ENCODE data around the gene RUVBL2.

The RUVBL2 gene

DNA sequence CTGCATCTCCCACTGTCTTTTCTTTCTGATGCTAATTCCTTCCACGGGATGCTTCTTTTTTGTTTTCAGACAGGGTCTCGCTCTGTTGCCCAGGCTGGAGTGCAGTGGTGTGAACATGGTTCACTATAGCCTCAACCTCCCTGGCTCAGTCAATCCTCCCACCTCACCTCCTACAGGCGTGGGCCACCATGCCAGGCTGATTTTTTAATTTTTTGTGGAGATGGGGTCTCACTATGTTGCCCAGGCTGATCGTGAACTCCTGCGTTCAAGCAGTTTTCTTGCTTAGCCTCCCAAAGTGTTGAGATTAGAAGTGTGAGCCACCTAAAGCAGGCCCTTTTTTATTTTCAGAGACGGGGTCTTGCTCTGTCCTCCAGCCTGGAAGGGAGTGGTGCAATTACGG, 5.4 kb upstream of the RUVBL2 start:
- peaks cover 12% of the 10 kb centered on the region for H3K36me3 Mint-ChIP-seq (ENCODE audit: insufficient read depth)
- DNase-seq (no peak), ATAC-seq (replicated peaks) (no peak)
- H3K27ac Mint-ChIP-seq = peak overlapping the region in 1 of 2 donors; percentile 9
- no peak overlapping the region for H3K4me3 Mint-ChIP-seq
- H3K4me1 Mint-ChIP-seq (ENCODE audit: low read depth in 2 of 2) = peaks cover 16 to 23% of the 10 kb centered on the region in 2 donors
- no peaks in the 10 kb centered on the region for H3K9me3 Mint-ChIP-seq
- no peaks in the 10 kb centered on the region for H3K27me3 Mint-ChIP-seq

DNA sequence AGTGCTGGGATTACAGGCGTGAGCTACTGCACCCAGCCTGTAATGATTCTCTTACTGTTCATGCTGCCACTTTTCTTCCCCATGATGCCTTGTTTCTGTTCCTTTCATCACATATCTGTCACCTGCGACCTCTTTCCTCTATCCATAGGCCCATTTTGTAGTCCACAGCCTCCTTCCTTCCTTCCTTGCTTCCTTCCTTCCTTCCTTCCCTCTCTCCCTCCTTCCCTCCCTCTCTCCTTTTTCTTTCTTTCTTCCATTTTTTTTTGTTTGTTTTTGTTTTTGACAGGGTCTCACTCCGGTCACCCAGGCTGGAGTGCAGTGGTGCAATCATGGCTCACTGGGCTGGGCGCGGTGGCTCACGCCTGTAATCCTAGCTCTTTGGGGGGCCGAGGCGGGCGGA, 4.8 kb upstream of the RUVBL2 start:
- H3K27ac Mint-ChIP-seq = no peak overlapping the region
- no peaks in the 10 kb centered on the region for H3K9me3 Mint-ChIP-seq
- peaks cover 18% of the 10 kb centered on the region for H3K36me3 Mint-ChIP-seq (ENCODE audit: insufficient read depth)
- DNase-seq (no peak), ATAC-seq (replicated peaks) (no peak)
- peaks cover 19 to 26% of the 10 kb centered on the region in 2 donors for H3K4me1 Mint-ChIP-seq (ENCODE audit: low read depth in 2 of 2)
- no peak overlapping the region for H3K4me3 Mint-ChIP-seq
- H3K27me3 Mint-ChIP-seq = no peaks in the 10 kb centered on the region

DNA sequence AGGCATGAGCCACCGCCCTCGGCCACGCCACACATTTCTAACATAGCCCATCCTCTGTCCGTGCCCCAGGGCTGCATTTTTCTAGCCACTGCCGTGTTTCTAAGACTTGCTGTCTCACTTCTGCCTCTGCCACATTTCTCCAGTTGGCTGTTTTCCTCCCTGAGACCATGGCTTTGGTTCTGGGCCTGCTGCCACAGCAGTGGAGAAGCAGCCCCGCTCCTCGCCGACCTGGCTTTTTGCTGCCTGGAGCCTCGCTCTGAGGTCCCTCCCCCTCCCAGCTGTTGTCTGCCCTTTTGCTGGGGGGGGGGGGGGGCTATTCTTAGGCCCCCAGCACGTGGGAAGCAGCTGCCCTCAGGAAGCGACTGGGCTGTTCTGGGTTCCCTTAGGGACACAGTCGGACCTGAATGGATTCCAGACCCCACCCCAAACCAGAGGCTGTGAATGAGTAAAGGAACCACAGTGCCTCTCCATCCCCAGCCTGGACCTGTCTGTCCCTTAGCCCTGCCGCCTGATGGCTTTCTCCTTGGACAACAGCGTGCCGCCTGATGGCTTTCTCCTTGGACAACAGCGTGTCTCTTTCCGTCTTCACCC, 3.9 kb upstream of the RUVBL2 start:
- ATAC-seq (replicated peaks) (no peak), DNase-seq (no peak)
- Mint-ChIP-seq H3K4me1 (ENCODE audit: low read depth in 2 of 2) (peaks cover 25 to 31% of the 10 kb centered on the region in 2 donors), H3K9me3 (no peaks in the 10 kb centered on the region), H3K4me3 (no peak overlapping the region), H3K27me3 (no peaks in the 10 kb centered on the region), H3K27ac (peak overlapping the region in 1 of 2 donors; percentile 96), H3K36me3 (ENCODE audit: insufficient read depth) (peaks cover 19% of the 10 kb centered on the region)

DNA sequence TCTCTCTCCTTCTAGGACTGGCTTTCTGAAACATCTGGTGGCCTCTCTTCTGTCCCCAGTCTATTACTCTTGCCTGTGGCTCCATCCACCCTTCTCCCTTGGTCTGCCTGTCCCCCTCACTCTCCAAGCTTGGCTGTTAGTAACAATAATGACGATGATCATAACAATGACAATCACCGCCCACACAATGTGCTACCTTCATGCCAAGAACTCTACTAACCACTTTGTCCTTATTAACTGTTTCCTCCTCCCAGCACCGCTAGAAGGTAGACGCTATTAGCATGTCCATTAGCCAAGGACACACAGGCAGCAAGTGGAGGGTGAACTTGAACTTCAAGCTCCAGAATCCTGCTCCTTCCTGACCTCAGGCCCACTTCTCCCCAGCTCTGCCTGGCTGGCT, 3.3 kb upstream of the RUVBL2 start:
- no peak for ATAC-seq (replicated peaks)
- H3K4me3 Mint-ChIP-seq = no peak overlapping the region
- peaks cover 31 to 37% of the 10 kb centered on the region in 2 donors for H3K4me1 Mint-ChIP-seq (ENCODE audit: low read depth in 2 of 2)
- peaks cover 19% of the 10 kb centered on the region for H3K36me3 Mint-ChIP-seq (ENCODE audit: insufficient read depth)
- H3K27me3 Mint-ChIP-seq = no peaks in the 10 kb centered on the region
- DNase-seq = no peak
- H3K27ac Mint-ChIP-seq = peak overlapping the region; percentile 32 to 96
- no peaks in the 10 kb centered on the region for H3K9me3 Mint-ChIP-seq

DNA sequence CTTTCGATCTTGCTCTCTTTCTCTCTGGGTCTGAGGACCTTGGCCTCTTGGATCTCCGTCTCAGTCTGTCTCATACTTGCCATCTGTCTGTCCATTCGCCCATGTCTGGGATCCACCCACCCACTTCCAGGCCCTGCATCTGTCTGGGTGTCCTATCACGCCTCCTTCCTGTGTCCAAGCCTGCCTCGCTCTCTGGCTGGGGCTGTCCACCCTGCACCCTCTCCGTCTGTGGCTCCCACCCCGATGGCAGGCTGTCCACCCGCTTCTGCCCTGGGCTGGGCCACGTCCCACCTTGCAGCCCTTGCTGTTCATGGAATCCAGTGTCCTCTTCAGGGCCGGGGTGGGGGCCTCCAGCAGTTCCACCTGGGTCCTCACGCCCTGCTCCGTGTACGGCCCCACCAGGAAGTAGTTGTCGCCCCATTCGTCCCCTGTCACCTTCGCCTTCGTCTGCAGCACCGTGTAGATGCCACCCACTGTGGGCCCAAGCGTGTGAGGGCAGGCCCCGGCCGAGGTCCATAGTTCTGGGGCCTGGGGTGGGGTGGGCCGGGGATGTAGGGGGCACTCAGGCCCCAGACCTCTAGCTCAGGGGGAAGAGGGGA, 2.6 kb upstream of the RUVBL2 start:
- peaks cover 19% of the 10 kb centered on the region for H3K36me3 Mint-ChIP-seq (ENCODE audit: insufficient read depth)
- DNase-seq (no peak), ATAC-seq (replicated peaks) (no peak)
- H3K9me3 Mint-ChIP-seq = no peaks in the 10 kb centered on the region
- H3K4me1 Mint-ChIP-seq (ENCODE audit: low read depth in 2 of 2) = peaks cover 31 to 38% of the 10 kb centered on the region in 2 donors
- peak overlapping the region in 1 of 2 donors; percentile 95 for H3K4me3 Mint-ChIP-seq
- no peaks in the 10 kb centered on the region for H3K27me3 Mint-ChIP-seq
- peak overlapping the region; percentile 32 to 96 for H3K27ac Mint-ChIP-seq

DNA sequence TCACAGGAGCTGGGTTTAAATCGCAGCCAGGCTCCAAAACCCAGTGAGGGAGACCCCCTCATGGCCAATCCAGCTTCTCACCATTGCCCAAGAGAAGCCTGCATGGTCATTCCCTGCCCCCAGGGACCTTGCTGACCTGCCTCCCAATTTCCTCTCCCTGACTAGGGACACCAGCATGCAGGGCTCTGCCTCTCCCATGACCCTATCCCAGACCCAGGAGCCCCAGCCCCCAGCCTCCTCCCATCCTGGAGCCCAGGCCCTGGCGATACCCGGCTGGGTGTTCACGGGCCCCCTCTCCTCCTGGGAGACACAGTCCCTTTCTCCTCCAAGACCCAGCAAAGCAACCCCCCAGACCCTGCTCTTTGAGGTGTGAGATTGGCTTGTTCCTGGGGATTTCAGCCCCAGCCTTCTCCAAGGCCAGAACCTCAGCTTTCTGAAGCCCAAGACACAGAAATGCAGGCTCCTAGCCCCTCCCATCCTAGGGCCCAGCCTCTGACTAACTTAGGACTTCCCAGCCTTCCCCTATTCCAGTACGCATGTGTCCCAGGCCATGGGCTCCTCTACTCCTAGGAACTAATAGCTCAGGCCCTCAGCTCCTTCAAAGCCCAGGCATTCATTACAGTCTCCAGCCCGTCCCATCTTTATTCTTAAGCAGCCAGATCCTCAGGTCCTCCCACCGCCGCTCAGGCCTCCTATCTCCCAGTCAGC, 1.7 kb upstream of the RUVBL2 start:
- DNase-seq = no peak
- peak overlapping the region; percentile 91 to 96 for H3K27ac Mint-ChIP-seq
- peak overlapping the region; percentile 91 to 95 for H3K4me3 Mint-ChIP-seq
- H3K9me3 Mint-ChIP-seq = no peaks in the 10 kb centered on the region
- H3K4me1 Mint-ChIP-seq (ENCODE audit: low read depth in 2 of 2) = peaks cover 31 to 38% of the 10 kb centered on the region in 2 donors
- H3K36me3 Mint-ChIP-seq (ENCODE audit: insufficient read depth) = peaks cover 19% of the 10 kb centered on the region
- no peak for ATAC-seq (replicated peaks)
- no peaks in the 10 kb centered on the region for H3K27me3 Mint-ChIP-seq

DNA sequence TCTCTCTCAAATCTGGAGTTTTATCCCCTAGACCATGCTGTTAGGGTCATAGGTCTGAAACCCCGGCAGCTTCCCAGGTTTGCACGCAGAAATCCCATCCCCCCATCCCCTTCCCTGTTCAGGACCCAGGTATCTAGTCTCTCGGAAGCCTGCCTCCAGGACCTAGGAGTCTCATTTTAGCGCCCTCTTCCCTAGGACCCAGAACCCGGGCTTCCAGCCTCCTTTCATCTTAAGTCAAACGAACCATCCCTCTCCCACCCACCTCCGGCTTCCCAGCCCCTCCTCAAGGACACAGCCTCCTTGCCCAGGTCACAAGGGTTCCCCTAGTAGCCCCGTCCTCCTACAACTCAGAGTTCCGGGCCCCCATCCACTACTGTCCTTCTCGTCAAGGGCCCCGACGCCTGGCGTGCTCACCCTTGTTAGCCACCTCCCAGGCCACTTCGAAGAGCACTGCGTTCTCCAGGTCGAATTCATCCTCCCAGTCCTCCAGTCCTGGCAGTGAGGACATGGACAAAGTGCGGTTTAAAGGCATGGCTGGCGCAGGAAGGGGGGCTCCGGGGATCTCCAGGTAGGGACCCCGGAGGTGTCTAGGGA, 1.0 kb upstream of the RUVBL2 start:
- no peak for ATAC-seq (replicated peaks)
- Mint-ChIP-seq H3K27me3 (no peaks in the 10 kb centered on the region), H3K36me3 (ENCODE audit: insufficient read depth) (peaks cover 19% of the 10 kb centered on the region), H3K4me1 (ENCODE audit: low read depth in 2 of 2) (peaks cover 31 to 39% of the 10 kb centered on the region in 2 donors), H3K27ac (peak overlapping the region; percentile 91 to 96), H3K4me3 (peak overlapping the region; percentile 91 to 95), H3K9me3 (no peaks in the 10 kb centered on the region)
- no peak for DNase-seq

DNA sequence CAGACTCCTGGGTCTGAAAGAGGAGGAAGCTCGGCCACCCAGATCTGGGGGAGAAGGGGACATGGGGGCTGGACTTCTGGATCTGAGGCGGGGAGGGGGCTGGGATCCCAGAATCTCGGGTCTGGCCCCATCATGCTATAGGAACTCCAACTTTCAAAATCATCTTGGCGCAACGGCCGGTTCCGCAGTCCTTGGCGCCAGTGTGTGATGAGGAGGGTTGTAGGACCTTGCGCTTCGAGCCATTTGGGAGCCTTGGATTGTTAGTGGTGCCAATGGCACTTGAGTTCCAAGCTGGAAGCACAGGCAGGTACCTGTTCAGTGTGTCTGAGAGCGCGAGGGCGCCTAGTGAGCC, 324 bp downstream of the RUVBL2 start:
- Mint-ChIP-seq H3K4me3 (peak overlapping the region; percentile 91 to 95), H3K9me3 (no peaks in the 10 kb centered on the region), H3K4me1 (ENCODE audit: low read depth in 2 of 2) (peaks cover 28 to 45% of the 10 kb centered on the region in 2 donors), H3K27ac (peak overlapping the region; percentile 91 to 96), H3K36me3 (ENCODE audit: insufficient read depth) (peaks cover 18% of the 10 kb centered on the region), H3K27me3 (no peaks in the 10 kb centered on the region)
- no peak for DNase-seq
- no peak for ATAC-seq (replicated peaks)

DNA sequence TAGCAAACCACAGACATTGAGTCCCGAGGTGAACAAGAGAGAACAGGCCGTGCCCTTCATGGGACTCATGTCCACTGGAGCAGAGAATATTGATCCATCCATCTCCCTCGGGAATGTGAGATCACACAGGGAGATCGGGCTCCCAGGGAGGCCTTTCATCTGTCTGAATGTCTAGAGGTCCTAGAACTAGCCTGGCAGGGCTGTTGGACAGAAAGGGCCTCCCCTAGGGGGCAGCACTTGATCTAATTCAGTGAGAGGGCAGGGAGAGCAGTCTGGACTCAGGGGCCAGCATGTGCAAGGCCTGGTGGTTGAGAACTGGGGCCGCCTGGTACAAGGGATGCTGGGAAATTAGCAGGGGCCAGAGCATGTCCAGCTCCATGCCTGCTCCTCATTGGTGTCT, 4.3 kb downstream of the RUVBL2 start:
- ATAC-seq (replicated peaks) (no peak), DNase-seq (peak; percentile 29 to 54 (median 40))
- no peaks in the 10 kb centered on the region for H3K27me3 Mint-ChIP-seq
- H3K4me1 Mint-ChIP-seq (ENCODE audit: low read depth in 2 of 2) = peaks cover 23 to 26% of the 10 kb centered on the region in 2 donors
- no peaks in the 10 kb centered on the region for H3K9me3 Mint-ChIP-seq
- H3K36me3 Mint-ChIP-seq (ENCODE audit: insufficient read depth) = peaks cover 20% of the 10 kb centered on the region
- no peak overlapping the region for H3K4me3 Mint-ChIP-seq
- peak overlapping the region in 1 of 2 donors; percentile 49 for H3K27ac Mint-ChIP-seq

DNA sequence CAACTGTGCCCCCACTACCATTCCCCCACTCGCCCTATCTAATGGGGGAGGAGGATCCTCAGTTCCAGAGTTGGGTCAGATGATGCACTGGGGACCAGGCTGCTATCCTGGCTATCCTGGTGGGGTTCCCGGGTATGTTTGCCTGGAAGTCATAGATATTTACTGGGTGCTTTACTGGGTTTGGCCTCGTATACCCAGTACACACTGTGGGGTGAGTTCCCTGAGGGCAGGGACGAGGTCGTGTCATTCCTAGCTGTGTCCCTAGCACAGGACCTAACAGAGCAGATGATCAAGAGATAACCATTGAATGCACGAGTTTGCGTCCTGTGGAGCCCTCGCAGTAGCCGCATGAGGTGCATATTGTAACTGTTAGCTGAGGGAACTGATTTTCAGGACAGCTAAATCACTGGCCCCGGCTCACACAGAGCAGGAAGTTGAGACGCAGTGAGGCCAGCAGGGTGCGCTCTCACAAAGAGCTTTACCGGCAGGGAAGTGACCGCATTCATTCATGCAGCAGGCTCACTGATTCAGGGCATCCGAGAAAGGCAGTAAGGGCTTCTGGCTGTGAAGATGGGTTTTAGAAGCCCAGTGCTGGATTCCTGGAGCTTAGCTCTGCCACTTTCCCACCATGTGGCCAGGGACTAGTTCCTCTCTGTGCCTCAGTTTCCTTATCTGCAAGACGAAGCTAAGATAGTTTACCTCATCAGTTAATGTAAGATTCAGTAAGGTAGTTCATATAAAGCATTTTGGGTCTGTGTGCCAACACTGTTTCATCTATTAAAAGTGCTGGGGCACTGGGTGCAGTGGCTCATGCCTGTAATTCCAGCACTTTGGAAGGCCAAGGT, 6.0 kb downstream of the RUVBL2 start:
- DNase-seq = peak; percentile 56 to 59 (median 59)
- Mint-ChIP-seq H3K27ac (no peak overlapping the region), H3K4me3 (no peak overlapping the region), H3K36me3 (ENCODE audit: insufficient read depth) (peaks cover 25% of the 10 kb centered on the region), H3K9me3 (no peaks in the 10 kb centered on the region), H3K27me3 (no peaks in the 10 kb centered on the region), H3K4me1 (ENCODE audit: low read depth in 2 of 2) (peaks cover 14 to 17% of the 10 kb centered on the region in 2 donors)
- peak; percentile 91 for ATAC-seq (replicated peaks)

DNA sequence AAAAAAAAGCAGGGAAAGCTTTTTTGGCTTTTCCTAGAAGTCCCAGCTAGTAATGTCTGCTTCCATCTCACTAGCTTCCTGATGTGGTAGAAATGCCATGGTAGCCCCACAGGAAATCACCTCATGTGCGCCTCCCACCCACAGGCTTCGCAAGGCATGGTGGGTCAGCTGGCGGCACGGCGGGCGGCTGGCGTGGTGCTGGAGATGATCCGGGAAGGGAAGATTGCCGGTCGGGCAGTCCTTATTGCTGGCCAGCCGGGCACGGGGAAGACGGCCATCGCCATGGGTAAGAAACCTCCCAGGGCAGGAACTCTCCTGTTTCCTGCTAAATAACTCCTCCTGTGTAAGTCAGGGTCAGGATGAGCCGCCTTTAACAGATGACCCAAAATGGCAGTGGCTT, 10.4 kb downstream of the RUVBL2 start:
- H3K4me3 Mint-ChIP-seq = no peak overlapping the region
- DNase-seq (no peak), ATAC-seq (replicated peaks) (no peak)
- H3K9me3 Mint-ChIP-seq = no peaks in the 10 kb centered on the region
- H3K27ac Mint-ChIP-seq = no peak overlapping the region
- H3K27me3 Mint-ChIP-seq = no peaks in the 10 kb centered on the region
- H3K36me3 Mint-ChIP-seq (ENCODE audit: insufficient read depth) = peaks cover 33% of the 10 kb centered on the region
- H3K4me1 Mint-ChIP-seq (ENCODE audit: low read depth in 2 of 2) = peaks cover 3 to 7% of the 10 kb centered on the region in 2 donors

DNA sequence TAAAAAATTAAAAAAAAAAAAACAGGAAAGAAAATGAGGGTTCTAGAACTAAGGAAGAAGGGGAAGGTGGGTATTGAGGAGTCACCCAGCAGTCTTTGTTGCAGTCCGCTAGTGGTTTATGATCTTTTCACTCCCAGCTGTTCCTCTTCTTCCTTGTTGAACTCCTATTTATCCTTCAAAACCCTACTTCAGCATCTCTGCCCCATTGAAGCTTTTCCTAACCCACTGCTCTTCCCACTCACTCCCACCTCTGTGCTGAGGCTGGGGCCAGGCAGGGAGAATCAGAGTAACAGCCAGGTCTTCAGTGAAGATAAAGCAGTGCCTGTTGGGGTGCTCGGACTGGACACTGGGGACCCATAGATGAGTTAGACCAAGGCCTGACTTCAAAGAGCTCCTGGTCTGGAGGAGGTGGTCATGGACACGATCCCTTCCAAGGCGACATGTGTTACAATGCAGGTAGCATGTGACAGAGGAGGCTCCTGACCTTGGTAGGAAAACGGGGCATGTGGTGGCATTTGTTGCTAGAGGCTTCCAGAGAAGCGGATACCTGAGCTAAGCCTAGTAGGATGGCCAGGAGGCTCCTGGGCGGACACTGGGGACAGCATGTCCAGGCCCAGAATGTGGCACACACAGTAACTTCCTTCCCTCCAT, 11.4 kb downstream of the RUVBL2 start:
- no peak for DNase-seq
- H3K9me3 Mint-ChIP-seq = no peaks in the 10 kb centered on the region
- H3K27ac Mint-ChIP-seq = no peak overlapping the region
- no peaks in the 10 kb centered on the region for H3K27me3 Mint-ChIP-seq
- H3K4me1 Mint-ChIP-seq (ENCODE audit: low read depth in 2 of 2) = no peaks in the 10 kb centered on the region
- no peak for ATAC-seq (replicated peaks)
- peaks cover 38% of the 10 kb centered on the region for H3K36me3 Mint-ChIP-seq (ENCODE audit: insufficient read depth)
- H3K4me3 Mint-ChIP-seq = no peak overlapping the region

DNA sequence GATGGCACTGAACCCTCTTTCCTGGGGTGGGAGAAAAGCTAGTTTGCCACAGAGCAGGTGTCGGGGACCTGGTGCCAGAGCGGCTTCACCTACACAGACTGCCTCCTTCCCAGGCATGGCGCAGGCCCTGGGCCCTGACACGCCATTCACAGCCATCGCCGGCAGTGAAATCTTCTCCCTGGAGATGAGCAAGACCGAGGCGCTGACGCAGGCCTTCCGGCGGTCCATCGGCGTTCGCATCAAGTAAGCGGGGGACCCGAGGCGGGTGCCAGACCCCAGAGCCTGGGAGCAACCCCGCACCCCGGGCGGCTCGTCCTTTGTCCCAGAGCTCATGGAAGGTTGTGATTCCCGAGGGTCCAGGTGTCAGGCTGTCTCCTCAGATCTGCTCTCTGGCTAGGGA, 13.2 kb downstream of the RUVBL2 start:
- peaks cover 43% of the 10 kb centered on the region for H3K36me3 Mint-ChIP-seq (ENCODE audit: insufficient read depth)
- no peak overlapping the region for H3K4me3 Mint-ChIP-seq
- H3K4me1 Mint-ChIP-seq (ENCODE audit: low read depth in 2 of 2) = no peaks in the 10 kb centered on the region
- H3K27me3 Mint-ChIP-seq = no peaks in the 10 kb centered on the region
- ATAC-seq (replicated peaks) = no peak
- no peak overlapping the region for H3K27ac Mint-ChIP-seq
- no peaks in the 10 kb centered on the region for H3K9me3 Mint-ChIP-seq
- no peak for DNase-seq
